ENCODE measurements around the gene PLXNB3.
A peak's percentile ranks its signal among the peaks of the same experiment; 100 is the strongest.
"Not testable (repeated sequence)": the region's sequence is repeated elsewhere in the genome, so short reads cannot be mapped to it uniquely, and the experiment has no call there.

PLXNB3 gene

DNA sequence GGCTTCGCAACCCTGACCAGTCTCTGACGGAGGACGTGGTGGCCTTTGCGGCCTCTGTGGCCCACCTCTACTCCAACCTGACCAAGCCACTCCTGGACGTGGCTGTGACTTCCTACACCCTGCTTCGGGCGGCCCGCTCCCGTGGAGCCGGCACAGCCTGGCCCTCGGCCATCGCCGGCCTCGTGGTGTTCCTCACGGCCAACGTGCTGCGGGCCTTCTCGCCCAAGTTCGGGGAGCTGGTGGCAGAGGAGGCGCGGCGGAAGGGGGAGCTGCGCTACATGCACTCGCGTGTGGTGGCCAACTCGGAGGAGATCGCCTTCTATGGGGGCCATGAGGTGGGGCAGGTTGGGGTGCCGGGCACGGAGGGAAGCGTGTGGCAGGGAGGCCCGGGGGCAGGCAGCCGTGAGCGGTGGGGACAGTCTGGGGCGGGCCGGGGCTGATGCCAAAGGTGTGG lies 38.2 kb upstream of the PLXNB3 start:
- TF ChIP-seq MYC (IDR thresholded peaks at IDR 0.05; ENCODE audit: low read depth, low read length): no peak
- TF ChIP-seq POLR2A (IDR thresholded peaks at IDR 0.05; ENCODE audit: extremely low read depth, insufficient read length): no peak
- TF ChIP-seq, protein P1, sequence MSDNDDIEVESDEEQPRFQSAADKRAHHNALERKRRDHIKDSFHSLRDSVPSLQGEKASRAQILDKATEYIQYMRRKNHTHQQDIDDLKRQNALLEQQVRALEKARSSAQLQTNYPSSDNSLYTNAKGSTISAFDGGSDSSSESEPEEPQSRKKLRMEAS (IDR thresholded peaks at IDR 0.05; ENCODE audit: low read depth, low read length): no peak
- TF ChIP-seq, protein P2, sequence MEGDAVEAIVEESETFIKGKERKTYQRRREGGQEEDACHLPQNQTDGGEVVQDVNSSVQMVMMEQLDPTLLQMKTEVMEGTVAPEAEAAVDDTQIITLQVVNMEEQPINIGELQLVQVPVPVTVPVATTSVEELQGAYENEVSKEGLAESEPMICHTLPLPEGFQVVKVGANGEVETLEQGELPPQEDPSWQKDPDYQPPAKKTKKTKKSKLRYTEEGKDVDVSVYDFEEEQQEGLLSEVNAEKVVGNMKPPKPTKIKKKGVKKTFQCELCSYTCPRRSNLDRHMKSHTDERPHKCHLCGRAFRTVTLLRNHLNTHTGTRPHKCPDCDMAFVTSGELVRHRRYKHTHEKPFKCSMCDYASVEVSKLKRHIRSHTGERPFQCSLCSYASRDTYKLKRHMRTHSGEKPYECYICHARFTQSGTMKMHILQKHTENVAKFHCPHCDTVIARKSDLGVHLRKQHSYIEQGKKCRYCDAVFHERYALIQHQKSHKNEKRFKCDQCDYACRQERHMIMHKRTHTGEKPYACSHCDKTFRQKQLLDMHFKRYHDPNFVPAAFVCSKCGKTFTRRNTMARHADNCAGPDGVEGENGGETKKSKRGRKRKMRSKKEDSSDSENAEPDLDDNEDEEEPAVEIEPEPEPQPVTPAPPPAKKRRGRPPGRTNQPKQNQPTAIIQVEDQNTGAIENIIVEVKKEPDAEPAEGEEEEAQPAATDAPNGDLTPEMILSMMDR (IDR thresholded peaks at IDR 0.05; ENCODE audit: low read depth, low read length): no peak
- DNase-seq (ENCODE audit: low read depth): peak; percentile 8
- H3K4me3 ChIP-seq (ENCODE audit: low read depth, low read length): no peak overlapping the region

DNA sequence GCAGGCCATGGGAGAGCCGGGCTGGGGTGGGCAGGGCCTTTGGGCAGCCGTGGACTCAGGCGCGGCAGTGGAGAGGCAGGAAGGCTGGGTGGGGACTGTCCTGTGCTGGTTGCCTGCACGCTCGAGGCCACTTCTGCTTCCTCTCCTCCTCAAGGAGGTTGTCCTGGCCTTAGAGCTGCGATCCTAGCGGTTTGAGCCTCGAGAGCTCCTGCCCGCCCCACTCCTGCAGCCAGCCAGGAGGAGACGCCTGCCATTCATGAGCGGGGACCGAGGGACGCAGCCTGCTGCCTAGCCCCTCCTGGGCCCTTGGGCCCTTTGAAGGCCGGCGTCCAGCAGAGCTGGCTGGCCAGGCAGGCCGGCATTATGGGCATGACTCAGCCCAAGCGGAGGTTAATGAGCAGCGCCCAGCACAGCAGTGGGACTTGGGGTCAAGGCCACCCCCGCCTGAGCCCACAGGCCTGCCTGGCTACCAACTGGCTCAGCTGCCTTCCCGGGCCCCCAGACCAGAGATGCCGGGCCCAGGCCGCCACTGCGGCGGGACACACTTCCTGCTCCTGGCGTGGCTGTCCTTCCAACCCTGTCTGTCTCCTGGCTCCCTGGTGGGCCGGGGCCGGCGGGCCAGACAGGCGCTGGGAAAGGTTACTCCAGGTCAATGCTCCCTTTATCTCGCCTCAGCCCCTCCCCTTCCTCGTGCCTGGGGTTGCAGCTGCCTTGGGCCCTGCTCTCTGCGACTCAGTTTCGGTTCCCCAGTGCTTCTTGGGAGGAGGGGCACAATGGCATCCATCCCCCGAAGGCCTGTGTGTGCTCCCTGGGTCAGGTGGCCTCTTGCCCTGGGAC lies 37.5 kb upstream of the PLXNB3 start:
- no peak overlapping the region for H3K4me3 ChIP-seq (ENCODE audit: low read depth, low read length)

DNA sequence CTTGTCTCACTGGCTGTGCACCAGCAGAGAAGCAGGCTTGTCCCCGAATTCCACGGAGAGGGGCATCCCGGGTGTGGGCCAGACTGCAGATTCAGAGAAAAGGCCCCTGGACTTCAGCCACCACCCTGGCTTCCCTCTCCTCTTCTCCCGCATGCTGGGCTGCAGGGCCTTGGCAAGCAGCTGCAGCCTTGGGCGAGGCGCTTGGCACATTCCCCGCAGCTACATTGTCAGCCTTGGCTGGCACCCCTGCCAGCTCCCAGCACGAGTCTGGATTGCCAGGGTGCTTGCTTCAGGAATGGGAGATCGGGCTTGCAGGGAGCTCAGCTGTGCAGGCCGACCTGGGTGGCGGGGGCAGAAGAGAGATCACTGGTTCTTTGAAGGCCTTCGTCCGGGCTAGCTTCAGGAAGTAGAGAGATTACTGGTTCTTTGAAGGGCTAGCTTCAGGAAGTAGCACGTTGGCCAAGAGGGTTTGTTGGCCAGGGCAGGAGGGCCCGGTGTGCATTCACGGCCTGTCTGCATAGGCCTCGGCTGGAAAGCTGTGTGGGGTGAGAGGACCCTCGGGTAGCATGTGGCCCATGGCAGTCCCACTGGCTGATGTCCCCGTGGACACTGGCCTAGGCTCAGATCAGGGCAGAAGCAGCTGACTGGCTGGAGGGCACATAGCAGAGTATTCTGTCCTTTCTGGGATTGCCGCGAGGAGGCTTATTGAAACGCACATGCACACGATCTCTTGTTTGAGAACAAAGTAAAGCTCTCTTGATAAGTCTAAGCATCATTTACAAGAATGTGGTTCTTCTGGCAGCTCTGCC lies 36.7 kb upstream of the PLXNB3 start:
- DNase-seq (ENCODE audit: low read depth): peak; percentile 43
- TF ChIP-seq MYC (IDR thresholded peaks at IDR 0.05; ENCODE audit: low read depth, low read length) (no peak), POLR2A (IDR thresholded peaks at IDR 0.05; ENCODE audit: extremely low read depth, insufficient read length) (no peak)
- no peak overlapping the region for H3K4me3 ChIP-seq (ENCODE audit: low read depth, low read length)

More for the DNA sequence above, 37.5 kb upstream of the PLXNB3 start:
- peak; percentile 84 for DNase-seq (ENCODE audit: low read depth)
- TF ChIP-seq POLR2A (IDR thresholded peaks at IDR 0.05; ENCODE audit: extremely low read depth, insufficient read length): no peak
- TF ChIP-seq, protein P1 (IDR thresholded peaks at IDR 0.05; ENCODE audit: low read depth, low read length): peak; percentile 33; the same call in 1 of the 2 replicates
- peak; percentile 12; the same call in 1 of the 2 replicates for TF ChIP-seq MYC (IDR thresholded peaks at IDR 0.05; ENCODE audit: low read depth, low read length)

DNA sequence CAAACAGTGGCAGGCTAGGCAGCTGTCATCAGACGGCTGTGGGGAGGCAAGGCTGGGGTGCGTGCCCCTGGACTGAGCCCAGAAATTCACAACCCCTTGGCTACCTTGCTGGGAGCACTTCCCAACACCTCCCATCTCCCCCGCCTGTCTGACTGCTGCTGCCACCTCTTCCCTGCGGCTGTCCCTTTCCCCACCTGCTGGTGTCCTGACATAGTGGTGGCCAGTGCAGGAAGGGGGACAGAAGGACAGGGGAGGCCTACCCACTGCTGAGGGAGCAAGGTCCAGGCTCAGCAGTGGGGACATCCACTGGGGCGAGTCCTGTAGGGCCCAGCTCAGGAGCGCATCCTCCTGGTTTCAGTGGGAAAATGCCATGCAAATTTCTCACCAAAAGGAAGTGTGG lies 36.0 kb upstream of the PLXNB3 start:
- TF ChIP-seq, protein P1 (IDR thresholded peaks at IDR 0.05; ENCODE audit: low read depth, low read length): no peak
- TF ChIP-seq MYC (IDR thresholded peaks at IDR 0.05; ENCODE audit: low read depth, low read length): no peak
- no peak for TF ChIP-seq POLR2A (IDR thresholded peaks at IDR 0.05; ENCODE audit: extremely low read depth, insufficient read length)
- TF ChIP-seq, protein P2 (IDR thresholded peaks at IDR 0.05; ENCODE audit: low read depth, low read length): no peak
- no peak for DNase-seq (ENCODE audit: low read depth)
- H3K4me3 ChIP-seq (ENCODE audit: low read depth, low read length): no peak overlapping the region

DNA sequence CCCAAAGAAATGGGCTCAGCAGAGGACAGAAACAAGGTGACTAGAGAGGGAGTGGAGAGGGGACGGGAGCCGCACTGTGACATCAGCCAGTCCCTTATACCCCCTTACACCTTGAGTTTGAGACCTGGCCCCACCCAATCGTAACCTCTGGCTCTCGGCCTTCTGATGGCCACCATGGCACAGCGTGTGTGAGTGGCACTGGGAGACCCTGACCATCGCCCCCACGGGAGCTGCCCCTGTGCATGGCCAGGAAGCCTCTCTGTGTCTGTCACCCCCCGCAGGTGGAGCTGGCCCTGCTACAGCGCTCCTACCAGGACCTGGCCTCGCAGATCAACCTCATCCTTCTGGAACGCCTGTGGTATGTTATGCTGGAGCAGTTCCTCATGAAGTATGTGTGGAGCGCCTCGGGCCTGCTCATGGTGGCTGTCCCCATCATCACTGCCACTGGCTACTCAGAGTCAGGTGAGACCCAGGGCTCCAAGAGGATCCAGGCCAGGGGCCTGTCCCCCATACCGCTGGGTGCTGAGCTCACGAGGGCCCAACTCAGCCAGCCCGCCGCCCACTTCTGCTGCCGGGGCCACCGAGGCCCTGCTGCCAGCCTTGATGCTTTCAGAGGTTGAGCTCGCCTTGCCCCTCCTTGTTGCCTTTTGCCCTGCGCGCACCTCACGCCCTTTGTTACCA lies 35.0 kb upstream of the PLXNB3 start:
- TF ChIP-seq, protein P1 (IDR thresholded peaks at IDR 0.05; ENCODE audit: low read depth, low read length): no peak
- TF ChIP-seq MYC (IDR thresholded peaks at IDR 0.05; ENCODE audit: low read depth, low read length) (no peak), POLR2A (IDR thresholded peaks at IDR 0.05; ENCODE audit: extremely low read depth, insufficient read length) (no peak)
- TF ChIP-seq, protein P2 (IDR thresholded peaks at IDR 0.05; ENCODE audit: low read depth, low read length): no peak
- DNase-seq (ENCODE audit: low read depth): no peak
- no peak overlapping the region for H3K4me3 ChIP-seq (ENCODE audit: low read depth, low read length)

DNA sequence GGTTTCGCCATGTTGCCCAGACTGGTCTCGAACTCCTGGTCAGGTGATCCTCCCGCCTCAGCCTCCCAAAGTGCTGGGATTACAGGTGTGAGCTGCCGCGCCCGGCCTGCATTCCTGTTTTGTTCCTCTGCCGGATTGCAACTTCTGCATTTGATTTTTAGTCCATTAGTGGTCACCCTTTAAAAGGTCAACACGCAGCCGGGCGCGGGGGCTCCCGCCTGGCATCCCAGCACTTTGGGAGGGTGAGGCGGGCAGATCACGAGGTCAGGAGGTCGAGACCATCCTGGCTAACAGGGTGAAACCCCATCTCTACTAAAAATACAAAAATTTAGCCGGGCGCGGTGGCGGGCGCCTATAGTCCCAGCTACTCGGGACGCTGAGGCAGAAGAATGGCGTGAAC lies 33.9 kb upstream of the PLXNB3 start:
- not testable (repeated sequence) for H3K4me3 ChIP-seq (ENCODE audit: low read depth, low read length); DNase-seq (ENCODE audit: low read depth)
